Measurements from ENCODE around the gene PLAC9. TPM values are rescaled to one million over a fixed set of nuclear protein-coding genes. Genes with fewer than 3 reads are reported as not detected.

PLAC9 gene
- total and polyA plus RNA-seq, 2 experiments from 2014 or later = 1.1 to 11.0 TPM

DNA sequence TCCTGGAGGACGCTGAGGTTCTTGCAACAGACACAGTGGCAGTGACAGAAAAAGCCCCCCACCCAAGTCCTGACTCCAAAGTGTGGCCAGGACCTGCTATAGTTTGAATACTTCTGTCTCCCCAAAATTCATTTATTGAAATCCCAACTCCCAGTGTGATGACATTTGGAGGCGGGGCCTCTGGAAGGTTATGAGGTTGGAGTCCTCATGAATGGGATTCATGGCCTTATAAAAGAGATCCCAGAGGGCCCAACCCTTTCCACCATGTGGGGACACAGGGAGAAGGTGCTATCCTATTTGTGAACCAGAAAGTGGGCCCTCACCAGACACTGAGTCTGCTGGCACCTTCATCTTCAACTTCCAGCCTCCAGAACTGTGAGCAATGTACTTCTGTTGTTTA lies 54.5 kb downstream of the PLAC9 start:
- Histone ChIP-seq H3K4me3 (no peak overlapping the region), H3F3A (replicated peaks; ENCODE audit: low read depth) (no peaks in the 10 kb centered on the region), H2AFZ (no peak overlapping the region), H3K27ac (ENCODE audit: low read depth) (no peak overlapping the region), H3K79me2 (replicated peaks; ENCODE audit: insufficient read depth) (peaks cover 55% of the 10 kb centered on the region), H3K4me1 (ENCODE audit: insufficient read depth) (no peaks in the 10 kb centered on the region; the same call in 1 of the 2 replicates), H3K4me2 (no peak overlapping the region), H3K36me3 (ENCODE audit: insufficient read depth) (no peaks in the 10 kb centered on the region), H4K20me1 (replicated peaks; ENCODE audit: insufficient read depth) (peaks cover 15% of the 10 kb centered on the region), H3K27me3 (ENCODE audit: insufficient read depth) (no peaks in the 10 kb centered on the region), H3K9me2 (ENCODE audit: insufficient read depth) (no peaks in the 10 kb centered on the region; the same call in 1 of the 2 replicates)
- Mint-ChIP-seq H3K27ac (no peak overlapping the region; the same call in 1 of the 2 replicates), H3K27me3 (ENCODE audit: insufficient read depth, low read depth, poor library complexity) (no peaks in the 10 kb centered on the region), H3K4me1 (peaks cover 17% of the 10 kb centered on the region), H3K4me3 (no peak overlapping the region), H3K36me3 (ENCODE audit: low read depth) (no peaks in the 10 kb centered on the region), H3K9me3 (no peaks in the 10 kb centered on the region)
- DNase-seq (ENCODE audit: low spot score) (no peak), ATAC-seq (no peak)
- TF ChIP-seq JUNB (IDR thresholded peaks at IDR 0.05; ENCODE audit: unreplicated experiment) = no peak
- TF ChIP-seq STAT1 (IDR thresholded peaks at IDR 0.05; ENCODE audit: unreplicated experiment) = no peak
- TF ChIP-seq CREB1 (CRISPR knock-in tag; IDR thresholded peaks at IDR 0.05; ENCODE audit: low read depth) = no peak
- TF ChIP-seq NANOG (IDR thresholded peaks at IDR 0.05; ENCODE audit: borderline replicate concordance) = no peak
- no peak for TF ChIP-seq EZH2 (IDR thresholded peaks at IDR 0.05; ENCODE audit: low read depth, unreplicated experiment)
- TF ChIP-seq, protein P1, sequence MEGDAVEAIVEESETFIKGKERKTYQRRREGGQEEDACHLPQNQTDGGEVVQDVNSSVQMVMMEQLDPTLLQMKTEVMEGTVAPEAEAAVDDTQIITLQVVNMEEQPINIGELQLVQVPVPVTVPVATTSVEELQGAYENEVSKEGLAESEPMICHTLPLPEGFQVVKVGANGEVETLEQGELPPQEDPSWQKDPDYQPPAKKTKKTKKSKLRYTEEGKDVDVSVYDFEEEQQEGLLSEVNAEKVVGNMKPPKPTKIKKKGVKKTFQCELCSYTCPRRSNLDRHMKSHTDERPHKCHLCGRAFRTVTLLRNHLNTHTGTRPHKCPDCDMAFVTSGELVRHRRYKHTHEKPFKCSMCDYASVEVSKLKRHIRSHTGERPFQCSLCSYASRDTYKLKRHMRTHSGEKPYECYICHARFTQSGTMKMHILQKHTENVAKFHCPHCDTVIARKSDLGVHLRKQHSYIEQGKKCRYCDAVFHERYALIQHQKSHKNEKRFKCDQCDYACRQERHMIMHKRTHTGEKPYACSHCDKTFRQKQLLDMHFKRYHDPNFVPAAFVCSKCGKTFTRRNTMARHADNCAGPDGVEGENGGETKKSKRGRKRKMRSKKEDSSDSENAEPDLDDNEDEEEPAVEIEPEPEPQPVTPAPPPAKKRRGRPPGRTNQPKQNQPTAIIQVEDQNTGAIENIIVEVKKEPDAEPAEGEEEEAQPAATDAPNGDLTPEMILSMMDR (conservative IDR thresholded peaks at IDR 0.05; ENCODE audit: low read depth in 2 of 2) = no peak
- TF ChIP-seq, protein P2, sequence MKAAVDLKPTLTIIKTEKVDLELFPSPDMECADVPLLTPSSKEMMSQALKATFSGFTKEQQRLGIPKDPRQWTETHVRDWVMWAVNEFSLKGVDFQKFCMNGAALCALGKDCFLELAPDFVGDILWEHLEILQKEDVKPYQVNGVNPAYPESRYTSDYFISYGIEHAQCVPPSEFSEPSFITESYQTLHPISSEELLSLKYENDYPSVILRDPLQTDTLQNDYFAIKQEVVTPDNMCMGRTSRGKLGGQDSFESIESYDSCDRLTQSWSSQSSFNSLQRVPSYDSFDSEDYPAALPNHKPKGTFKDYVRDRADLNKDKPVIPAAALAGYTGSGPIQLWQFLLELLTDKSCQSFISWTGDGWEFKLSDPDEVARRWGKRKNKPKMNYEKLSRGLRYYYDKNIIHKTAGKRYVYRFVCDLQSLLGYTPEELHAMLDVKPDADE (IDR thresholded peaks at IDR 0.05) = no peak
- no peak for TF ChIP-seq ZNF331 (CRISPR knock-in tag; IDR thresholded peaks at IDR 0.05; ENCODE audit: low read depth)
- TF ChIP-seq ZNF114 (CRISPR knock-in tag; IDR thresholded peaks at IDR 0.05) = no peak
- TF ChIP-seq POLR2AphosphoS5 (IDR thresholded peaks at IDR 0.05; ENCODE audit: low read depth) = no peak
- TF ChIP-seq, protein P3, sequence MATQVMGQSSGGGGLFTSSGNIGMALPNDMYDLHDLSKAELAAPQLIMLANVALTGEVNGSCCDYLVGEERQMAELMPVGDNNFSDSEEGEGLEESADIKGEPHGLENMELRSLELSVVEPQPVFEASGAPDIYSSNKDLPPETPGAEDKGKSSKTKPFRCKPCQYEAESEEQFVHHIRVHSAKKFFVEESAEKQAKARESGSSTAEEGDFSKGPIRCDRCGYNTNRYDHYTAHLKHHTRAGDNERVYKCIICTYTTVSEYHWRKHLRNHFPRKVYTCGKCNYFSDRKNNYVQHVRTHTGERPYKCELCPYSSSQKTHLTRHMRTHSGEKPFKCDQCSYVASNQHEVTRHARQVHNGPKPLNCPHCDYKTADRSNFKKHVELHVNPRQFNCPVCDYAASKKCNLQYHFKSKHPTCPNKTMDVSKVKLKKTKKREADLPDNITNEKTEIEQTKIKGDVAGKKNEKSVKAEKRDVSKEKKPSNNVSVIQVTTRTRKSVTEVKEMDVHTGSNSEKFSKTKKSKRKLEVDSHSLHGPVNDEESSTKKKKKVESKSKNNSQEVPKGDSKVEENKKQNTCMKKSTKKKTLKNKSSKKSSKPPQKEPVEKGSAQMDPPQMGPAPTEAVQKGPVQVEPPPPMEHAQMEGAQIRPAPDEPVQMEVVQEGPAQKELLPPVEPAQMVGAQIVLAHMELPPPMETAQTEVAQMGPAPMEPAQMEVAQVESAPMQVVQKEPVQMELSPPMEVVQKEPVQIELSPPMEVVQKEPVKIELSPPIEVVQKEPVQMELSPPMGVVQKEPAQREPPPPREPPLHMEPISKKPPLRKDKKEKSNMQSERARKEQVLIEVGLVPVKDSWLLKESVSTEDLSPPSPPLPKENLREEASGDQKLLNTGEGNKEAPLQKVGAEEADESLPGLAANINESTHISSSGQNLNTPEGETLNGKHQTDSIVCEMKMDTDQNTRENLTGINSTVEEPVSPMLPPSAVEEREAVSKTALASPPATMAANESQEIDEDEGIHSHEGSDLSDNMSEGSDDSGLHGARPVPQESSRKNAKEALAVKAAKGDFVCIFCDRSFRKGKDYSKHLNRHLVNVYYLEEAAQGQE (IDR thresholded peaks at IDR 0.05; ENCODE audit: unreplicated experiment) = no peak
- no peak for TF ChIP-seq EZH2phosphoT487 (IDR thresholded peaks at IDR 0.05; ENCODE audit: unreplicated experiment)
- TF ChIP-seq, protein P4, sequence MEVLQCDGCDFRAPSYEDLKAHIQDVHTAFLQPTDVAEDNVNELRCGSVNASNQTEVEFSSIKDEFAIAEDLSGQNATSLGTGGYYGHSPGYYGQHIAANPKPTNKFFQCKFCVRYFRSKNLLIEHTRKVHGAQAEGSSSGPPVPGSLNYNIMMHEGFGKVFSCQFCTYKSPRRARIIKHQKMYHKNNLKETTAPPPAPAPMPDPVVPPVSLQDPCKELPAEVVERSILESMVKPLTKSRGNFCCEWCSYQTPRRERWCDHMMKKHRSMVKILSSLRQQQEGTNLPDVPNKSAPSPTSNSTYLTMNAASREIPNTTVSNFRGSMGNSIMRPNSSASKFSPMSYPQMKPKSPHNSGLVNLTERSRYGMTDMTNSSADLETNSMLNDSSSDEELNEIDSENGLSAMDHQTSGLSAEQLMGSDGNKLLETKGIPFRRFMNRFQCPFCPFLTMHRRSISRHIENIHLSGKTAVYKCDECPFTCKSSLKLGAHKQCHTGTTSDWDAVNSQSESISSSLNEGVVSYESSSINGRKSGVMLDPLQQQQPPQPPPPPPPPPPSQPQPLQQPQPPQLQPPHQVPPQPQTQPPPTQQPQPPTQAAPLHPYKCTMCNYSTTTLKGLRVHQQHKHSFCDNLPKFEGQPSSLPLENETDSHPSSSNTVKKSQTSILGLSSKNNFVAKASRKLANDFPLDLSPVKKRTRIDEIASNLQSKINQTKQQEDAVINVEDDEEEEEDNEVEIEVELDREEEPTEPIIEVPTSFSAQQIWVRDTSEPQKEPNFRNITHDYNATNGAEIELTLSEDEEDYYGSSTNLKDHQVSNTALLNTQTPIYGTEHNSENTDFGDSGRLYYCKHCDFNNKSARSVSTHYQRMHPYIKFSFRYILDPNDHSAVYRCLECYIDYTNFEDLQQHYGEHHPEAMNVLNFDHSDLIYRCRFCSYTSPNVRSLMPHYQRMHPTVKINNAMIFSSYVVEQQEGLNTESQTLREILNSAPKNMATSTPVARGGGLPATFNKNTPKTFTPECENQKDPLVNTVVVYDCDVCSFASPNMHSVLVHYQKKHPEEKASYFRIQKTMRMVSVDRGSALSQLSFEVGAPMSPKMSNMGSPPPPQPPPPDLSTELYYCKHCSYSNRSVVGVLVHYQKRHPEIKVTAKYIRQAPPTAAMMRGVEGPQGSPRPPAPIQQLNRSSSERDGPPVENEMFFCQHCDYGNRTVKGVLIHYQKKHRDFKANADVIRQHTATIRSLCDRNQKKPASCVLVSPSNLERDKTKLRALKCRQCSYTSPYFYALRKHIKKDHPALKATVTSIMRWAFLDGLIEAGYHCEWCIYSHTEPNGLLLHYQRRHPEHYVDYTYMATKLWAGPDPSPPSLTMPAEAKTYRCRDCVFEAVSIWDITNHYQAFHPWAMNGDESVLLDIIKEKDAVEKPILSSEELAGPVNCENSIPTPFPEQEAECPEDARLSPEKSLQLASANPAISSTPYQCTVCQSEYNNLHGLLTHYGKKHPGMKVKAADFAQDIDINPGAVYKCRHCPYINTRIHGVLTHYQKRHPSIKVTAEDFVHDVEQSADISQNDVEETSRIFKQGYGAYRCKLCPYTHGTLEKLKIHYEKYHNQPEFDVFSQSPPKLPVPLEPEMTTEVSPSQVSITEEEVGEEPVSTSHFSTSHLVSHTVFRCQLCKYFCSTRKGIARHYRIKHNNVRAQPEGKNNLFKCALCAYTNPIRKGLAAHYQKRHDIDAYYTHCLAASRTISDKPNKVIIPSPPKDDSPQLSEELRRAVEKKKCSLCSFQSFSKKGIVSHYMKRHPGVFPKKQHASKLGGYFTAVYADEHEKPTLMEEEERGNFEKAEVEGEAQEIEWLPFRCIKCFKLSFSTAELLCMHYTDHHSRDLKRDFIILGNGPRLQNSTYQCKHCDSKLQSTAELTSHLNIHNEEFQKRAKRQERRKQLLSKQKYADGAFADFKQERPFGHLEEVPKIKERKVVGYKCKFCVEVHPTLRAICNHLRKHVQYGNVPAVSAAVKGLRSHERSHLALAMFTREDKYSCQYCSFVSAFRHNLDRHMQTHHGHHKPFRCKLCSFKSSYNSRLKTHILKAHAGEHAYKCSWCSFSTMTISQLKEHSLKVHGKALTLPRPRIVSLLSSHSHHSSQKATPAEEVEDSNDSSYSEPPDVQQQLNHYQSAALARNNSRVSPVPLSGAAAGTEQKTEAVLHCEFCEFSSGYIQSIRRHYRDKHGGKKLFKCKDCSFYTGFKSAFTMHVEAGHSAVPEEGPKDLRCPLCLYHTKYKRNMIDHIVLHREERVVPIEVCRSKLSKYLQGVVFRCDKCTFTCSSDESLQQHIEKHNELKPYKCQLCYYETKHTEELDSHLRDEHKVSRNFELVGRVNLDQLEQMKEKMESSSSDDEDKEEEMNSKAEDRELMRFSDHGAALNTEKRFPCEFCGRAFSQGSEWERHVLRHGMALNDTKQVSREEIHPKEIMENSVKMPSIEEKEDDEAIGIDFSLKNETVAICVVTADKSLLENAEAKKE (CRISPR knock-in tag; IDR thresholded peaks at IDR 0.05) = no peak
